ENCODE results near the gene MCM8. TPM values are rescaled to one million over a fixed set of nuclear protein-coding genes. Genes with fewer than 3 reads are reported as not detected.

MCM8 gene
- 3.2 and 4.5 TPM in 2 replicates for total RNA-seq

DNA sequence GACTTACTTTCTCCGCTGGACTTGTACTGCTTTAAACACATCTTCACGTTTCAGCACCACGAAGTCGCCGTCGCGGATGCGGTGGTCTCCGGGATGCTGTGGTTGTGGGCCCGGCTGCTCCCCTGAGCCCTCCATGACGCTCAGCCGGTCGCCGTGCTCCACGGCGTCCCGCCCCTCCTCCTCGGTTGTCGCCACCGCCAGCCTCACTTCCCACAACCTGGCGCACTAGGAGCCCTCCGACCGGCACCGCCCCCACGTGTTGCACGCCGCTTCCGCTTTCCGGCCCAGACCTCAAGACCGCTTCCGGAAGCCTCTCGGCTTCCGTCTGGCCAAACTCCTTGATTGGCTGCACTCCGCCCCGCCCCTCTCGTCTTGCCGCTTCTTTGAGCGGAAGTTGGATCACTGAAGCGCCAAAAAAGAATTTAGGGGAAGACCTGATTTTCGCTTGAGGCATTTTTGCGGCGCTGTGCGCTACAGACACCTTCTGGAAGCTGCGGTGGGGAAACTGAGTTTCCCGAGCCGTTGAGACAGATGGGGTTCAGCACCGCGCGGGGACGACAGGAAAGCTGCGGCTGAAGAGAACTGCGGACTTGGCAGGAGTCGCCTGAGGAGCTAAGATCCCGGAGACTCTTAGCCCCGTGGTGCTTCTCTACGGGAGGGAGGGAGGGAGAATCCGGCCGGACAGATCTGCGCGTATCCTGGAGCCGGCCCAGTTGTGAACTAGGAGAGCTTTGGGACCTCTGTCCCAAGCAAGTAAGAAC lies at the start of gene MCM8, which contains the start of gene TRMT6:
Gene MCM8 (plus strand): TSS at position 382 of the 761 bp plus-strand sequence. CDS start 1,364 bp downstream, outside the sequence.
Gene TRMT6 (minus strand): TSS at position 263 of the 761 bp plus-strand sequence. CDS start 128 bp downstream, at position 135.

Small RNAs within 50 kb of the gene (small RNA-seq; reads per million reads assigned to genes)
- gene RF00019 (not detected), gene RN7SL498P (not detected)

Other genes starting within 250 kb of the MCM8 start
- 0.49 and 1.2 TPM in 2 replicates for gene SHLD1, start 200.3 kb upstream of the MCM8 start, total RNA-seq
- not detected in 2 replicates for gene CHGB, start 39.1 kb upstream of the MCM8 start, total RNA-seq
- gene TRMT6, start 119 bp upstream of the MCM8 start, total RNA-seq, result 4.9 and 5.6 TPM in 2 replicates
- 35.6 and 44.8 TPM in 2 replicates for gene CRLS1, start 55.5 kb downstream of the MCM8 start, total RNA-seq
- gene LRRN4, start 103.4 kb downstream of the MCM8 start, total RNA-seq, result 0.12 and 0.16 TPM in 2 replicates
- gene FERMT1, start 172.4 kb downstream of the MCM8 start, total RNA-seq, result 3.8 and 3.9 TPM in 2 replicates